PFSK-1 (cell line): ENCODE data around the gene SYNJ2.

ENCODE experiments used
- FOXP2 ChIP-seq: optimal IDR thresholded peaks from 2 replicates; pipeline ENCODE3; 2011; ENCODE audit warnings: borderline replicate concordance, control low read depth, inconsistent platforms; ENCODE audit not compliant: insufficient read depth; ENCODE audit errors: extremely low read length, extremely low read depth
- POLR2AphosphoS5 ChIP-seq: IDR thresholded peaks from 2 replicates; pipeline ENCODE4 v1.6.1; 2012; ENCODE audit warnings: low read depth, mild to moderate bottlenecking, control low read depth, low read length, moderate library complexity
- REST ChIP-seq, 2 experiments: IDR thresholded peaks; 2 replicates each; pipeline versions ENCODE4 v1.6.1 to v1.8.0; 2011 to 2012; ENCODE audit warnings: low read depth in 2 of 2, low read length in 2 of 2, control low read depth in 1 of 2, inconsistent platforms in 1 of 2, mild to moderate bottlenecking in 1 of 2, moderate library complexity in 1 of 2; ENCODE audit not compliant: insufficient read depth in 1 of 2
- SIN3A ChIP-seq: IDR thresholded peaks from 2 replicates; pipeline ENCODE4 v1.6.1; 2012; ENCODE audit warnings: mild to moderate bottlenecking, low read length, moderate library complexity, borderline replicate concordance; ENCODE audit not compliant: insufficient read depth
- TAF1 ChIP-seq: IDR thresholded peaks from 2 replicates; pipeline ENCODE4 v1.6.1; 2012; ENCODE audit warnings: low read length, control low read depth, borderline replicate concordance; ENCODE audit not compliant: insufficient read depth

- no peak for TF ChIP-seq POLR2AphosphoS5
- TF ChIP-seq TAF1: no peak
- no peak for TF ChIP-seq REST (IDR thresholded peaks at IDR 0.05; ENCODE audit: insufficient read depth in 1 of 2, low read depth in 2 of 2, low read length in 2 of 2)
- no peak for TF ChIP-seq SIN3A
- no peak for TF ChIP-seq FOXP2
Measured at GRCh38 chr6:157943249-157943963, 38.3 kb upstream of the SYNJ2 start.
